ENCODE data around the gene PLCE1.
A peak's percentile ranks its signal among the peaks of the same experiment; 100 is the strongest.
"Not testable (repeated sequence)": the region's sequence is repeated elsewhere in the genome, so short reads cannot be mapped to it uniquely, and the experiment has no call there.

The PLCE1 gene

DNA sequence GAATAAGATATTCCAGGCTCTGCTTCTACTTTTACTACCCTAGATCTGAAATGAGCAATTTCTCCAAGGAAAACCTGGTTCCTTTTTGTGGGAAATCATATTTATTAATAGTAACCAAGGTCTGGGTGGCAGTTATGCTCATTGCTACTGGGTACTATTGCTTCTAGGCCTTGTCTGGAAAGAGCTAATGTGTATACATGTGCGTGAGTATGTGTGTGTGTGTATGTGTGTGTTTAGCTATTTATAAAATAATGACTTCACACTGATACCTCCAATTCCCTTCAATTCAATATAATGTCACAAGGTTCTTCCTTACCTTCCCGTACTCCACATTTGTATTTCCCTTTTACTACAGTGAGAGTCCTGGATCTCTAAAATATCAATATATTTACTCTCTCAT is 26.0 kb upstream of the PLCE1 start:
- no peak overlapping the region for H3K4me3 ChIP-seq (ENCODE audit: low read length)
- no peaks in the 10 kb centered on the region for H3K27me3 ChIP-seq (ENCODE audit: control insufficient read depth, insufficient read depth, low read length)
- H3K36me3 ChIP-seq (ENCODE audit: control insufficient read depth, insufficient read depth, low read length) = no peaks in the 10 kb centered on the region
- no peaks in the 10 kb centered on the region for H3K9me3 ChIP-seq (ENCODE audit: control insufficient read depth, low read length)
- no peak overlapping the region for H3K9ac ChIP-seq (ENCODE audit: low read length)
- H3K4me1 ChIP-seq (ENCODE audit: control insufficient read depth, insufficient read depth, low read length) = no peaks in the 10 kb centered on the region

- Histone ChIP-seq H3K9me3 (ENCODE audit: control insufficient read depth, low read length) (no peaks in the 10 kb centered on the region), H3K27me3 (ENCODE audit: control insufficient read depth, insufficient read depth, low read length) (no peaks in the 10 kb centered on the region), H3K4me3 (ENCODE audit: low read length) (no peak overlapping the region), H3K4me1 (ENCODE audit: control insufficient read depth, insufficient read depth, low read length) (no peaks in the 10 kb centered on the region), H3K36me3 (ENCODE audit: control insufficient read depth, insufficient read depth, low read length) (no peaks in the 10 kb centered on the region), H3K9ac (ENCODE audit: low read length) (no peak overlapping the region)
These were observed 25.2 kb upstream of the PLCE1 start for GRCh38 chr10:93968540-93968945.

DNA sequence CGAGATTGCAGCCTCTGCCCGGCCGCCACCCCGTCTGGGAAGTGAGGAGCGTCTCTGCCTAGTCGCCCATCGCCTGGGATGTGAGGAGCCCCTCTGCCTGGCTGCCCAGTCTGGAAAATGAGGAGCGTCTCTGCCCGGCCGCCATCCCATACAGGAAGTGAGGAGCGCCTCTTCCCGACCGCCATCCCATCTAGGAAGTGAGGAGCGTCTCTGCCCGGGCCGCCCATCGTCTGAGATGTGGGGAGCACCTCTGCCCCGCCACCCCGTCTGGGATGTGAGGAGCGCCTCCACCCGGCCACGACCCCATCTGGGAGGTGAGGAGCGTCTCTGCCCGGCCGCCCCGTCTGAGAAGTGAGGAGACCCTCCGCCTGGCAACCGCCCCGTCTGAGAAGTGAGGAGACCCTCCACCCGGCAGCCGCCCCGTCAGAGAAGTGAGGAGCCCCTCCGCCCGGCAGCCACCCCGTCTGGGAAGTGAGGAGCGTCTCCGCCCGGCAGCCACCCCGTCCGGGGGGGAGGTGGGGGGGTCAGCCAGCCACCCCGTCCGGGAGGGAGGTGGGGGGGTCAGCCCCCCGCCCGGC is 23.2 kb upstream of the PLCE1 start:
- not testable (repeated sequence) for H3K9me3 ChIP-seq (ENCODE audit: control insufficient read depth, low read length); H3K27me3 ChIP-seq (ENCODE audit: control insufficient read depth, insufficient read depth, low read length); H3K36me3 ChIP-seq (ENCODE audit: control insufficient read depth, insufficient read depth, low read length); H3K9ac ChIP-seq (ENCODE audit: low read length); H3K4me1 ChIP-seq (ENCODE audit: control insufficient read depth, insufficient read depth, low read length); H3K4me3 ChIP-seq (ENCODE audit: low read length)

DNA sequence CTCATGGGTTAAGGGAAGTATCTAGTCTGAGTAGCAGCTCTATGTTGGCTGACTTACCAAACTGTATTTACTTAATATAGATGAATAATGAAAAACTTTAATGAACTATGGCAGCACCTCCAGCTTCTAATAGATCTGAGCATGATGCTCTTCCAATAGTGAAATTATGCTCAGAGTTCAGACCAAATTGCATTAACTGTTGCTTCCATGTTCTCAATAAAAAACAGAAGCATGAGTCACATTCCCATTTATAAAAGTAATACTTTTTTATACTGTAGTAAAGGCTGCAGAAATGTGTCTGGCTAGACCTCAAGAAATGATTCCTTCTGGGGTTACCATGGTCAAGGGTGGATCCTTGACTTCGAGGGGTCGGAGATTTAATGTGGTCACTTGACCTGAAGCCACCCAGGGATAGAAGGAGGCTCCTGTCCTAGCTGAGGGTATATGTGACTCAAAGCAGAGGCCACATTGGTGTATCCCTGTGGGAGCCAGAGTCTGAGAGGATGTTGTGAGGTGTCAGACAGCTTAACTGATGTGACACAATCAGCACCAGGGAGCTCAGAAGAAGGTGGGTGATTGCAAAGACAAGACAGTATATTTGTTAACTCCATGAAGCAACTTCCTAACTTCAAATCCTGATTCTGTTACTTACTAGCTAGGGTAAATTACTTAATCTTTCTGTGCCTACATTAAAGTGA is 19.8 kb upstream of the PLCE1 start:
- Histone ChIP-seq H3K4me1 (ENCODE audit: control insufficient read depth, insufficient read depth, low read length) (no peaks in the 10 kb centered on the region), H3K9ac (ENCODE audit: low read length) (no peak overlapping the region), H3K36me3 (ENCODE audit: control insufficient read depth, insufficient read depth, low read length) (no peaks in the 10 kb centered on the region), H3K9me3 (ENCODE audit: control insufficient read depth, low read length) (no peaks in the 10 kb centered on the region), H3K27me3 (ENCODE audit: control insufficient read depth, insufficient read depth, low read length) (no peaks in the 10 kb centered on the region), H3K4me3 (ENCODE audit: low read length) (no peak overlapping the region)

- H3K36me3 ChIP-seq (ENCODE audit: control insufficient read depth, insufficient read depth, low read length) = no peaks in the 10 kb centered on the region
- H3K4me3 ChIP-seq (ENCODE audit: low read length) = no peak overlapping the region
- H3K4me1 ChIP-seq (ENCODE audit: control insufficient read depth, insufficient read depth, low read length) = no peaks in the 10 kb centered on the region
- no peak overlapping the region for H3K9ac ChIP-seq (ENCODE audit: low read length)
- H3K9me3 ChIP-seq (ENCODE audit: control insufficient read depth, low read length) = no peaks in the 10 kb centered on the region
- H3K27me3 ChIP-seq (ENCODE audit: control insufficient read depth, insufficient read depth, low read length) = no peaks in the 10 kb centered on the region
These were observed 16.3 kb upstream of the PLCE1 start for GRCh38 chr10:93977442-93977841.

DNA sequence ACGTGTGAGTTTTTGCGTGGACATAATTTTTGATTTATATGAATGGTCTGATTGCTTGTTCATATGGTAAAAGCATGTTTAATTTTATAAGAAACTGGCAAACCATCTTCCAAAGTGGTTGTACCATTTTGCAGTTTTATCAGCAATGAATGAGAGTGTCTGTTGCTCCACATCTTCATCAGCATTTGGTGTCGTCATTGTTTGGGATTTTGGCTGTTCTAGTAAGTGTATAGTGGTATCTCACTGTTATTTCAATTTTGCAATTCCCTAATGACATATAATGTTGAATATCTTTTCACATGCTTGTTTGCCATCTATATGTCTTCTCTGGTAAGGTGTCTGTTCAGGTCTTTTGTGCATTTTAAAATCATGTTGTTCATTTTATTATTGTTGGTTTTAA is 13.2 kb upstream of the PLCE1 start:
- H3K27me3 ChIP-seq (ENCODE audit: control insufficient read depth, insufficient read depth, low read length) = no peaks in the 10 kb centered on the region
- no peaks in the 10 kb centered on the region for H3K36me3 ChIP-seq (ENCODE audit: control insufficient read depth, insufficient read depth, low read length)

DNA sequence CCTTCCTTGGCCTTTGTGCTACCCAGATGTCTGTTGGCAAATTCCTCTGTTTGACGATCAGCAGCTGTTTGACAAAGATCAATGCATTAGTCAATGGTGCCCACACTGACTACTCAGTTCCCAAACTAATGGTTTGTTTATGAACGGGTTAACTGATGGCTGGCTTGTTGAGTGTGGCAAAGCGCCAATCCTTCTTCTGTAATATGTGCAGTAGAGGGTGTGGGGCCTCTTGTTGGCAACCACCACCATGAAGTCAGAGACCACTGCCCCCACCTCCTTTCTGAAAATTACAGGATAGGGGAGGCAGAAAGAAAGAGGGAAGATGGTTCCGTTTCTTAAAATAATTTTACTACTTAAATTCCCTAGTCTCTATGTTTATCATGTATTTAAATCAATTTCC is 2.6 kb upstream of the PLCE1 start:
- Histone ChIP-seq H3K9ac (ENCODE audit: low read length) (no peak overlapping the region), H3K4me1 (ENCODE audit: control insufficient read depth, insufficient read depth, low read length) (peaks cover 24% of the 10 kb centered on the region), H3K36me3 (ENCODE audit: control insufficient read depth, insufficient read depth, low read length) (no peaks in the 10 kb centered on the region), H3K27me3 (ENCODE audit: control insufficient read depth, insufficient read depth, low read length) (peaks cover 6% of the 10 kb centered on the region), H3K9me3 (ENCODE audit: control insufficient read depth, low read length) (no peaks in the 10 kb centered on the region), H3K4me3 (ENCODE audit: low read length) (no peak overlapping the region)

More for the DNA sequence above, 13.2 kb upstream of the PLCE1 start:
- H3K4me3 ChIP-seq (ENCODE audit: low read length) = no peak overlapping the region
- H3K9me3 ChIP-seq (ENCODE audit: control insufficient read depth, low read length) = no peaks in the 10 kb centered on the region
- no peak overlapping the region for H3K9ac ChIP-seq (ENCODE audit: low read length)
- no peaks in the 10 kb centered on the region for H3K4me1 ChIP-seq (ENCODE audit: control insufficient read depth, insufficient read depth, low read length)

- Histone ChIP-seq H3K9me3 (ENCODE audit: control insufficient read depth, low read length) (no peaks in the 10 kb centered on the region), H3K9ac (ENCODE audit: low read length) (no peak overlapping the region), H3K4me3 (ENCODE audit: low read length) (no peak overlapping the region), H3K4me1 (ENCODE audit: control insufficient read depth, insufficient read depth, low read length) (peaks cover 24% of the 10 kb centered on the region), H3K27me3 (ENCODE audit: control insufficient read depth, insufficient read depth, low read length) (peaks cover 6% of the 10 kb centered on the region), H3K36me3 (ENCODE audit: control insufficient read depth, insufficient read depth, low read length) (no peaks in the 10 kb centered on the region)
These were observed 2.0 kb upstream of the PLCE1 start for GRCh38 chr10:93991596-93992284.

GRCh38 chr10:93992400-93993030 is 1.2 kb upstream of the PLCE1 start:
- peaks cover 24% of the 10 kb centered on the region for H3K4me1 ChIP-seq (ENCODE audit: control insufficient read depth, insufficient read depth, low read length)
- H3K4me3 ChIP-seq (ENCODE audit: low read length) = no peak overlapping the region
- H3K9ac ChIP-seq (ENCODE audit: low read length) = no peak overlapping the region
- H3K9me3 ChIP-seq (ENCODE audit: control insufficient read depth, low read length) = no peaks in the 10 kb centered on the region
- no peaks in the 10 kb centered on the region for H3K36me3 ChIP-seq (ENCODE audit: control insufficient read depth, insufficient read depth, low read length)
- peaks cover 6% of the 10 kb centered on the region for H3K27me3 ChIP-seq (ENCODE audit: control insufficient read depth, insufficient read depth, low read length)

GRCh38 chr10:93993414-93993781 is 333 bp upstream of the PLCE1 start:
- peaks cover 6% of the 10 kb centered on the region for H3K27me3 ChIP-seq (ENCODE audit: control insufficient read depth, insufficient read depth, low read length)
- no peak overlapping the region for H3K4me3 ChIP-seq (ENCODE audit: low read length)

DNA sequence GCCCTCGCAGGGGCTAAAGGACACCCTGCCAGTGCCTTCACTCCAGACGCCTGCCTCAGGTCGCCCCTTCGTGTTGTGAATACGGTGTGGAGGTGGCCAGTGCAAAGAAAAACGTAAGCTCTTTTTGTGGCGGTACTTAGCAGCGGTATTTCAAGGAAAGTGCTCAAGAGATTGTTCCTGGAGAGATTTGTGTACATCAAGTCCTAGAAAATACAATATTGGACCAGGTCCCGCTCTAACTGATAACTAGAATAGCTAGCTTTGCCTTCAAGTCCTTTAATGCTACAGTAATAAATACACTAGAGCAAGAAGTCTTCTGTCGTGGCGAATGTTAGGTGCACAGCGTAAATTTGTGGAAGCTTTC is 689 bp downstream of the PLCE1 start:
- peak overlapping the region; percentile 17 for H3K4me3 ChIP-seq (ENCODE audit: low read length)
- H3K9me3 ChIP-seq (ENCODE audit: control insufficient read depth, low read length) = no peaks in the 10 kb centered on the region
- peak overlapping the region; percentile 68 for H3K9ac ChIP-seq (ENCODE audit: low read length)
- no peaks in the 10 kb centered on the region for H3K36me3 ChIP-seq (ENCODE audit: control insufficient read depth, insufficient read depth, low read length)
- peaks cover 6% of the 10 kb centered on the region for H3K27me3 ChIP-seq (ENCODE audit: control insufficient read depth, insufficient read depth, low read length)
- peaks cover 24% of the 10 kb centered on the region for H3K4me1 ChIP-seq (ENCODE audit: control insufficient read depth, insufficient read depth, low read length)

More at GRCh38 chr10:93993414-93993781, 333 bp upstream of the PLCE1 start:
- no peaks in the 10 kb centered on the region for H3K9me3 ChIP-seq (ENCODE audit: control insufficient read depth, low read length)
- no peaks in the 10 kb centered on the region for H3K36me3 ChIP-seq (ENCODE audit: control insufficient read depth, insufficient read depth, low read length)
- H3K4me1 ChIP-seq (ENCODE audit: control insufficient read depth, insufficient read depth, low read length) = peaks cover 24% of the 10 kb centered on the region
- no peak overlapping the region for H3K9ac ChIP-seq (ENCODE audit: low read length)

- H3K4me3 ChIP-seq (ENCODE audit: low read length) = peak overlapping the region; percentile 17
- H3K4me1 ChIP-seq (ENCODE audit: control insufficient read depth, insufficient read depth, low read length) = peaks cover 31% of the 10 kb centered on the region
- H3K36me3 ChIP-seq (ENCODE audit: control insufficient read depth, insufficient read depth, low read length) = no peaks in the 10 kb centered on the region
- H3K9ac ChIP-seq (ENCODE audit: low read length) = peak overlapping the region; percentile 68
- peaks cover 6% of the 10 kb centered on the region for H3K27me3 ChIP-seq (ENCODE audit: control insufficient read depth, insufficient read depth, low read length)
- no peaks in the 10 kb centered on the region for H3K9me3 ChIP-seq (ENCODE audit: control insufficient read depth, low read length)
These were observed 1.5 kb downstream of the PLCE1 start for GRCh38 chr10:93995182-93995581.

Measured in mucosa of stomach (tissue), 1 donor.